ENCODE results near the gene CPXM2.
"Not testable (repeated sequence)": the region's sequence is repeated elsewhere in the genome, so short reads cannot be mapped to it uniquely, and the experiment has no call there.

The CPXM2 gene

GRCh38 chr10:123741146-123741545, 150.5 kb downstream of the CPXM2 start:
- TF ChIP-seq CTCF (conservative IDR thresholded peaks at IDR 0.05; ENCODE audit: low read depth), result no peak
- CTCF ChIA-PET, result no interaction called here

GRCh38 chr10:123736917-123737316, 154.7 kb downstream of the CPXM2 start:
- DNase-seq (ENCODE audit: low spot score); POLR2A ChIA-PET (ENCODE audit: low non-redundant PET); CTCF ChIA-PET; H3K27ac ChIP-seq: not testable (repeated sequence)

More at GRCh38 chr10:123741146-123741545, 150.5 kb downstream of the CPXM2 start:
- POLR2A ChIA-PET (ENCODE audit: low non-redundant PET), result no interaction called here
- no peak for DNase-seq (ENCODE audit: low spot score)
- H3K27ac ChIP-seq, result no peak overlapping the region

- ChIA-PET CTCF (no interaction called here), POLR2A (ENCODE audit: low non-redundant PET) (no interaction called here)
- no peak for DNase-seq (ENCODE audit: low spot score)
- H3K27ac ChIP-seq, result no peak overlapping the region
- no peak for TF ChIP-seq CTCF (conservative IDR thresholded peaks at IDR 0.05; ENCODE audit: low read depth)
These were observed 162.1 kb downstream of the CPXM2 start for GRCh38 chr10:123729523-123729922.

GRCh38 chr10:123726836-123727235, 164.8 kb downstream of the CPXM2 start:
- CTCF ChIA-PET, result no interaction called here
- no peak for TF ChIP-seq CTCF (conservative IDR thresholded peaks at IDR 0.05; ENCODE audit: low read depth)
- no peak overlapping the region for H3K27ac ChIP-seq
- POLR2A ChIA-PET (ENCODE audit: low non-redundant PET), result no interaction called here
- DNase-seq (ENCODE audit: low spot score), result no peak

- no peak for DNase-seq (ENCODE audit: low spot score)
- no peak overlapping the region for H3K27ac ChIP-seq
- no peak for TF ChIP-seq CTCF (conservative IDR thresholded peaks at IDR 0.05; ENCODE audit: low read depth)
- POLR2A ChIA-PET (ENCODE audit: low non-redundant PET), result no interaction called here
- CTCF ChIA-PET, result no interaction called here
These were observed 165.2 kb downstream of the CPXM2 start for GRCh38 chr10:123726381-123726780.

- ChIA-PET POLR2A (ENCODE audit: low non-redundant PET) (no interaction called here), CTCF (no interaction called here)
- no peak for TF ChIP-seq CTCF (conservative IDR thresholded peaks at IDR 0.05; ENCODE audit: low read depth)
- H3K27ac ChIP-seq, result no peak overlapping the region
- DNase-seq (ENCODE audit: low spot score), result no peak
These were observed 166.9 kb downstream of the CPXM2 start for GRCh38 chr10:123724747-123725146.

- no peak for TF ChIP-seq CTCF (conservative IDR thresholded peaks at IDR 0.05; ENCODE audit: low read depth)
- H3K27ac ChIP-seq, result no peak overlapping the region
- POLR2A ChIA-PET (ENCODE audit: low non-redundant PET), result no interaction called here
- CTCF ChIA-PET, result interaction anchor here (0.6 kb wide), 2 partner anchors 23 to 232 kb away, joined by 3 read pairs; no protein-coding TSS in a partner anchor
- DNase-seq (ENCODE audit: low spot score), result no peak
These were observed 169.3 kb downstream of the CPXM2 start for GRCh38 chr10:123722351-123722750.

Data from RWPE1 (cell line).